ENCODE measurements around the gene BCHE. TPM values are rescaled to one million over a fixed set of nuclear protein-coding genes. Genes with fewer than 3 reads are reported as not detected.

Gene BCHE
- polyA plus RNA-seq, 2 donors, result 0.98 to 4.4 TPM

- no peaks in the 10 kb centered on the region for H3K9me3 ChIP-seq (ENCODE audit: control insufficient read depth in 2 of 2, insufficient read depth in 1 of 2, low read depth in 1 of 2, low read length in 1 of 2)
- H3K4me1 ChIP-seq (ENCODE audit: control insufficient read depth in 2 of 2, insufficient read depth in 2 of 2, low read length in 1 of 2), result no peaks in the 10 kb centered on the region
- H3K36me3 ChIP-seq (ENCODE audit: control insufficient read depth in 2 of 2, insufficient read depth in 2 of 2, low read length in 1 of 2), result no peaks in the 10 kb centered on the region
- no peaks in the 10 kb centered on the region for H3K27me3 ChIP-seq (ENCODE audit: control insufficient read depth in 1 of 2, insufficient read depth in 2 of 2, low read length in 2 of 2)
- 49 to 56% methylated on average over 3 of the region's 3 CpGs for WGBS, 2 donors
- no peak overlapping the region for H3K4me3 ChIP-seq (ENCODE audit: low read depth in 1 of 2, low read length in 2 of 2)
- H3K27ac ChIP-seq (ENCODE audit: low read depth in 2 of 2, low read length in 1 of 2), result no peak overlapping the region
These were observed 66.4 kb downstream of the BCHE start for GRCh38 chr3:165770781-165771180.

GRCh38 chr3:165768680-165769079, 68.5 kb downstream of the BCHE start:
- H3K27ac ChIP-seq (ENCODE audit: low read depth in 2 of 2, low read length in 1 of 2), result no peak overlapping the region
- WGBS, 2 donors, result 87 to 92% methylated on average over 4 of the region's 4 CpGs
- H3K27me3 ChIP-seq (ENCODE audit: control insufficient read depth in 1 of 2, insufficient read depth in 2 of 2, low read length in 2 of 2), result no peaks in the 10 kb centered on the region
- H3K9me3 ChIP-seq (ENCODE audit: control insufficient read depth in 2 of 2, insufficient read depth in 1 of 2, low read depth in 1 of 2, low read length in 1 of 2), result no peaks in the 10 kb centered on the region
- no peaks in the 10 kb centered on the region for H3K36me3 ChIP-seq (ENCODE audit: control insufficient read depth in 2 of 2, insufficient read depth in 2 of 2, low read length in 1 of 2)
- no peaks in the 10 kb centered on the region for H3K4me1 ChIP-seq (ENCODE audit: control insufficient read depth in 2 of 2, insufficient read depth in 2 of 2, low read length in 1 of 2)
- H3K4me3 ChIP-seq (ENCODE audit: low read depth in 1 of 2, low read length in 2 of 2), result no peak overlapping the region

GRCh38 chr3:165759041-165759440, 78.2 kb downstream of the BCHE start:
- H3K27ac ChIP-seq (ENCODE audit: low read depth in 2 of 2, low read length in 1 of 2), result no peak overlapping the region
- no peaks in the 10 kb centered on the region for H3K27me3 ChIP-seq (ENCODE audit: control insufficient read depth in 1 of 2, insufficient read depth in 2 of 2, low read length in 2 of 2)
- H3K9me3 ChIP-seq (ENCODE audit: control insufficient read depth in 2 of 2, insufficient read depth in 1 of 2, low read depth in 1 of 2, low read length in 1 of 2), result no peaks in the 10 kb centered on the region
- 73 to 84% methylated on average over 3 of the region's 3 CpGs for WGBS, 2 donors
- no peaks in the 10 kb centered on the region for H3K4me1 ChIP-seq (ENCODE audit: control insufficient read depth in 2 of 2, insufficient read depth in 2 of 2, low read length in 1 of 2)
- no peak overlapping the region for H3K4me3 ChIP-seq (ENCODE audit: low read depth in 1 of 2, low read length in 2 of 2)
- no peaks in the 10 kb centered on the region for H3K36me3 ChIP-seq (ENCODE audit: control insufficient read depth in 2 of 2, insufficient read depth in 2 of 2, low read length in 1 of 2)

DNA sequence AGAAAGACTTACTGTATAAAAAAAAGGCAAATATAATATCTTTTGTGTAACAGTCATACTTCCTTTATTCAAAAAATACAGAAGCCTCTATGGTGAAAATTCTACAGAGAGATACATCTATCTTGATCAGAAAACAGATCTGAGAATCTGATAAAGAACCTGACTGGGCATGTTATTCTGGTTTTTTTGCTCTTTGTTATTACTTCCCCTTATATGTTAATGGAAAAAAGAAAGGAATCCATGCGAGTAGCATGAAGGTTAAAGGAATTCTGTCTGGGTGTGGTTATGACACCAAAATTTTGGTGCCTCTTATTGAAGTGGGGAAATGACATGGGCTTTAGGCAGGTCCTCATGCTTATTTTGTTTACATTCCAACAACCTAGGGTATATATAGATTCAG, 81.7 kb downstream of the BCHE start:
- Histone ChIP-seq H3K27me3 (ENCODE audit: control insufficient read depth in 1 of 2, insufficient read depth in 2 of 2, low read length in 2 of 2) (no peaks in the 10 kb centered on the region), H3K4me1 (ENCODE audit: control insufficient read depth in 2 of 2, insufficient read depth in 2 of 2, low read length in 1 of 2) (no peaks in the 10 kb centered on the region), H3K4me3 (ENCODE audit: low read depth in 1 of 2, low read length in 2 of 2) (no peak overlapping the region), H3K27ac (ENCODE audit: low read depth in 2 of 2, low read length in 1 of 2) (no peak overlapping the region), H3K36me3 (ENCODE audit: control insufficient read depth in 2 of 2, insufficient read depth in 2 of 2, low read length in 1 of 2) (no peaks in the 10 kb centered on the region), H3K9me3 (ENCODE audit: control insufficient read depth in 2 of 2, insufficient read depth in 1 of 2, low read depth in 1 of 2, low read length in 1 of 2) (no peaks in the 10 kb centered on the region)
- 42 to 55% methylated on average over 1 of the region's 1 CpG for WGBS, 2 donors

- H3K9me3 ChIP-seq (ENCODE audit: control insufficient read depth in 2 of 2, insufficient read depth in 1 of 2, low read depth in 1 of 2, low read length in 1 of 2), result no peaks in the 10 kb centered on the region
- H3K4me1 ChIP-seq (ENCODE audit: control insufficient read depth in 2 of 2, insufficient read depth in 2 of 2, low read length in 1 of 2), result no peaks in the 10 kb centered on the region
- no peaks in the 10 kb centered on the region for H3K27me3 ChIP-seq (ENCODE audit: control insufficient read depth in 1 of 2, insufficient read depth in 2 of 2, low read length in 2 of 2)
- no peaks in the 10 kb centered on the region for H3K36me3 ChIP-seq (ENCODE audit: control insufficient read depth in 2 of 2, insufficient read depth in 2 of 2, low read length in 1 of 2)
- no peak overlapping the region for H3K27ac ChIP-seq (ENCODE audit: low read depth in 2 of 2, low read length in 1 of 2)
- 68 to 73% methylated on average over 1 of the region's 1 CpG for WGBS, 2 donors
- no peak overlapping the region for H3K4me3 ChIP-seq (ENCODE audit: low read depth in 1 of 2, low read length in 2 of 2)
These were observed 82.8 kb downstream of the BCHE start for GRCh38 chr3:165754219-165755007.

DNA sequence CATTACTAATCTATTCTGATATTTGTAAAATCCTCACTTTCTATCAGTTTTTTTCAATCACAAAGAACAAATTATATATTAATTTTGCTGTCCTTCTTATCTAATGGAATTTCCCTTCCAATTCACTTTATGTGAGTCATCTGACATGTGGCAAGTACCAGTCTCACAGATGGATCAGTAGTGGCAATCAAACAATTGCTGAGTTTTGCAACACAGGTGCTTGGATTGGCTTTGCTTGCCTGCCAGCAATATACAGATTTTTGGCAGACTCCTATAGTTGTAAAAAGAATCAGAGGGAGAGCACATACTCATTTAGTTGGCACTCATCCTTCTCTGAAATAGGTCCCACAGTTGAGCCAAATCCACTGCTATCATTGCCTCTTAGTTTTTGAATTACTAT, 83.7 kb downstream of the BCHE start:
- H3K4me3 ChIP-seq (ENCODE audit: low read depth in 1 of 2, low read length in 2 of 2), result no peak overlapping the region
- no peaks in the 10 kb centered on the region for H3K27me3 ChIP-seq (ENCODE audit: control insufficient read depth in 1 of 2, insufficient read depth in 2 of 2, low read length in 2 of 2)
- no peaks in the 10 kb centered on the region for H3K9me3 ChIP-seq (ENCODE audit: control insufficient read depth in 2 of 2, insufficient read depth in 1 of 2, low read depth in 1 of 2, low read length in 1 of 2)
- H3K27ac ChIP-seq (ENCODE audit: low read depth in 2 of 2, low read length in 1 of 2), result no peak overlapping the region
- H3K4me1 ChIP-seq (ENCODE audit: control insufficient read depth in 2 of 2, insufficient read depth in 2 of 2, low read length in 1 of 2), result no peaks in the 10 kb centered on the region
- no peaks in the 10 kb centered on the region for H3K36me3 ChIP-seq (ENCODE audit: control insufficient read depth in 2 of 2, insufficient read depth in 2 of 2, low read length in 1 of 2)

GRCh38 chr3:165751637-165752036, 85.6 kb downstream of the BCHE start:
- Histone ChIP-seq H3K4me3 (ENCODE audit: low read depth in 1 of 2, low read length in 2 of 2) (no peak overlapping the region), H3K4me1 (ENCODE audit: control insufficient read depth in 2 of 2, insufficient read depth in 2 of 2, low read length in 1 of 2) (no peaks in the 10 kb centered on the region), H3K9me3 (ENCODE audit: control insufficient read depth in 2 of 2, insufficient read depth in 1 of 2, low read depth in 1 of 2, low read length in 1 of 2) (no peaks in the 10 kb centered on the region), H3K36me3 (ENCODE audit: control insufficient read depth in 2 of 2, insufficient read depth in 2 of 2, low read length in 1 of 2) (no peaks in the 10 kb centered on the region), H3K27me3 (ENCODE audit: control insufficient read depth in 1 of 2, insufficient read depth in 2 of 2, low read length in 2 of 2) (no peaks in the 10 kb centered on the region), H3K27ac (ENCODE audit: low read depth in 2 of 2, low read length in 1 of 2) (no peak overlapping the region)
- WGBS, 2 donors, result 84 to 89% methylated on average over 7 of the region's 7 CpGs

DNA sequence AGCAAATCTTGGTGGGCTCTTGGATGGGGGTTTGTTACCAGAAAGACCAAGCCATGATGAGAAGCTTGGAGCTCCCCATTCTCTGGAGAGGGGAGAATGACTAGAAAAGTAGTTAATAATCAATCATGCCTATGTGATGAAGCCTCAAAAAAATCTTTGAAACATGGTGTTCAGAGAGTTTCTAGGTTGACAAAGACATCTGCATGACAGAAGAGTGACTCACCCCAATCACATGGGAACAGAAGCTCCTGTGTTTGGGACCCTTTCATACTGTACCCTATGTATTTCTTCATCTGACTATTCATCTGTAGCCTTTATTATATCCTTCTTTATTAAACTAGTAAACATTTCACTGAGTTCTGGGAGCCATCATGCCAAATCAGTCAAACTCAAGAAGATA, 87.4 kb downstream of the BCHE start:
- H3K27me3 ChIP-seq (ENCODE audit: control insufficient read depth in 1 of 2, insufficient read depth in 2 of 2, low read length in 2 of 2), result no peaks in the 10 kb centered on the region
- no peak overlapping the region for H3K4me3 ChIP-seq (ENCODE audit: low read depth in 1 of 2, low read length in 2 of 2)
- H3K9me3 ChIP-seq (ENCODE audit: control insufficient read depth in 2 of 2, insufficient read depth in 1 of 2, low read depth in 1 of 2, low read length in 1 of 2), result no peaks in the 10 kb centered on the region
- H3K36me3 ChIP-seq (ENCODE audit: control insufficient read depth in 2 of 2, insufficient read depth in 2 of 2, low read length in 1 of 2), result no peaks in the 10 kb centered on the region
- no peak overlapping the region for H3K27ac ChIP-seq (ENCODE audit: low read depth in 2 of 2, low read length in 1 of 2)
- H3K4me1 ChIP-seq (ENCODE audit: control insufficient read depth in 2 of 2, insufficient read depth in 2 of 2, low read length in 1 of 2), result no peaks in the 10 kb centered on the region

- H3K36me3 ChIP-seq (ENCODE audit: control insufficient read depth in 2 of 2, insufficient read depth in 2 of 2, low read length in 1 of 2), result no peaks in the 10 kb centered on the region
- no peak overlapping the region for H3K27ac ChIP-seq (ENCODE audit: low read depth in 2 of 2, low read length in 1 of 2)
- H3K4me1 ChIP-seq (ENCODE audit: control insufficient read depth in 2 of 2, insufficient read depth in 2 of 2, low read length in 1 of 2), result no peaks in the 10 kb centered on the region
- H3K27me3 ChIP-seq (ENCODE audit: control insufficient read depth in 1 of 2, insufficient read depth in 2 of 2, low read length in 2 of 2), result no peaks in the 10 kb centered on the region
- H3K9me3 ChIP-seq (ENCODE audit: control insufficient read depth in 2 of 2, insufficient read depth in 1 of 2, low read depth in 1 of 2, low read length in 1 of 2), result no peaks in the 10 kb centered on the region
- H3K4me3 ChIP-seq (ENCODE audit: low read depth in 1 of 2, low read length in 2 of 2), result no peak overlapping the region
- 85 to 90% methylated on average over 2 of the region's 2 CpGs for WGBS, 2 donors
These were observed 88.0 kb downstream of the BCHE start for GRCh38 chr3:165749241-165749640.

- Histone ChIP-seq H3K36me3 (ENCODE audit: control insufficient read depth in 2 of 2, insufficient read depth in 2 of 2, low read length in 1 of 2) (no peaks in the 10 kb centered on the region), H3K9me3 (ENCODE audit: control insufficient read depth in 2 of 2, insufficient read depth in 1 of 2, low read depth in 1 of 2, low read length in 1 of 2) (no peaks in the 10 kb centered on the region), H3K27ac (ENCODE audit: low read depth in 2 of 2, low read length in 1 of 2) (no peak overlapping the region), H3K4me3 (ENCODE audit: low read depth in 1 of 2, low read length in 2 of 2) (no peak overlapping the region), H3K4me1 (ENCODE audit: control insufficient read depth in 2 of 2, insufficient read depth in 2 of 2, low read length in 1 of 2) (no peaks in the 10 kb centered on the region), H3K27me3 (ENCODE audit: control insufficient read depth in 1 of 2, insufficient read depth in 2 of 2, low read length in 2 of 2) (no peaks in the 10 kb centered on the region)
- 65 to 74% methylated on average over 2 of the region's 2 CpGs for WGBS, 2 donors
These were observed 89.1 kb downstream of the BCHE start for GRCh38 chr3:165748094-165748493.

Measured in esophagus (tissue), 2 donors.